SH-SY5Y (cell line): ENCODE measurements around the gene RFNG.

ENCODE experiments used
- GATA2 ChIP-seq: IDR thresholded peaks from 2 replicates; pipeline ENCODE4 v1.6.1; 2011; ENCODE audit warnings: mild to moderate bottlenecking, low read depth, low read length
- GATA3 ChIP-seq: IDR thresholded peaks from 2 replicates; pipeline ENCODE4 v1.6.1; 2011; ENCODE audit warnings: low read depth, mild to moderate bottlenecking, low read length, moderate library complexity

- TF ChIP-seq GATA2 = no peak
- TF ChIP-seq GATA3 = no peak
These were observed 37.8 kb downstream of the RFNG start for GRCh38 chr17:82013772-82014321.
